ENCODE measurements around the gene PI4KA.

The PI4KA gene

GRCh38 chr22:20857838-20858614 is 585 bp downstream of the PI4KA start:
- H3K36me3 ChIP-seq (ENCODE audit: control insufficient read depth, insufficient read depth, low read length): no peaks in the 10 kb centered on the region
- H3K9me3 ChIP-seq (ENCODE audit: control insufficient read depth, insufficient read depth, low read length): no peaks in the 10 kb centered on the region
- H3K27me3 ChIP-seq (ENCODE audit: control insufficient read depth, insufficient read depth, low read length): no peaks in the 10 kb centered on the region
- peak overlapping the region; percentile 96 for H3K4me3 ChIP-seq (ENCODE audit: low read depth, low read length)
- peak overlapping the region; percentile 66 for H3K9ac ChIP-seq (ENCODE audit: low read depth, low read length)
- peaks cover 9% of the 10 kb centered on the region for H3K4me1 ChIP-seq (ENCODE audit: control insufficient read depth, insufficient read depth, low read length)

- Histone ChIP-seq H3K27me3 (ENCODE audit: control insufficient read depth, insufficient read depth, low read length) (no peaks in the 10 kb centered on the region), H3K4me1 (ENCODE audit: control insufficient read depth, insufficient read depth, low read length) (peaks cover 11% of the 10 kb centered on the region)
These were observed 1.4 kb downstream of the PI4KA start for GRCh38 chr22:20857247-20857643.

GRCh38 chr22:20853236-20853660 is 5.4 kb downstream of the PI4KA start:
- Histone ChIP-seq H3K9ac (ENCODE audit: low read depth, low read length) (no peak overlapping the region), H3K9me3 (ENCODE audit: control insufficient read depth, insufficient read depth, low read length) (no peaks in the 10 kb centered on the region), H3K4me1 (ENCODE audit: control insufficient read depth, insufficient read depth, low read length) (peaks cover 13% of the 10 kb centered on the region)

More at GRCh38 chr22:20857247-20857643, 1.4 kb downstream of the PI4KA start:
- Histone ChIP-seq H3K36me3 (ENCODE audit: control insufficient read depth, insufficient read depth, low read length) (no peaks in the 10 kb centered on the region), H3K9me3 (ENCODE audit: control insufficient read depth, insufficient read depth, low read length) (no peaks in the 10 kb centered on the region), H3K4me3 (ENCODE audit: low read depth, low read length) (peak overlapping the region; percentile 96), H3K9ac (ENCODE audit: low read depth, low read length) (no peak overlapping the region)

GRCh38 chr22:20852503-20852902 is 6.1 kb downstream of the PI4KA start:
- Histone ChIP-seq H3K9ac (ENCODE audit: low read depth, low read length) (no peak overlapping the region), H3K36me3 (ENCODE audit: control insufficient read depth, insufficient read depth, low read length) (no peaks in the 10 kb centered on the region)

More at GRCh38 chr22:20853236-20853660, 5.4 kb downstream of the PI4KA start:
- H3K27me3 ChIP-seq (ENCODE audit: control insufficient read depth, insufficient read depth, low read length): no peaks in the 10 kb centered on the region
- no peaks in the 10 kb centered on the region for H3K36me3 ChIP-seq (ENCODE audit: control insufficient read depth, insufficient read depth, low read length)
- no peak overlapping the region for H3K4me3 ChIP-seq (ENCODE audit: low read depth, low read length)

GRCh38 chr22:20852076-20852475 is 6.5 kb downstream of the PI4KA start:
- Histone ChIP-seq H3K36me3 (ENCODE audit: control insufficient read depth, insufficient read depth, low read length) (no peaks in the 10 kb centered on the region), H3K4me1 (ENCODE audit: control insufficient read depth, insufficient read depth, low read length) (peaks cover 7% of the 10 kb centered on the region), H3K27me3 (ENCODE audit: control insufficient read depth, insufficient read depth, low read length) (no peaks in the 10 kb centered on the region), H3K9me3 (ENCODE audit: control insufficient read depth, insufficient read depth, low read length) (no peaks in the 10 kb centered on the region), H3K4me3 (ENCODE audit: low read depth, low read length) (no peak overlapping the region), H3K9ac (ENCODE audit: low read depth, low read length) (no peak overlapping the region)

More at GRCh38 chr22:20852503-20852902, 6.1 kb downstream of the PI4KA start:
- H3K4me1 ChIP-seq (ENCODE audit: control insufficient read depth, insufficient read depth, low read length): peaks cover 10% of the 10 kb centered on the region
- no peaks in the 10 kb centered on the region for H3K27me3 ChIP-seq (ENCODE audit: control insufficient read depth, insufficient read depth, low read length)
- no peaks in the 10 kb centered on the region for H3K9me3 ChIP-seq (ENCODE audit: control insufficient read depth, insufficient read depth, low read length)
- H3K4me3 ChIP-seq (ENCODE audit: low read depth, low read length): no peak overlapping the region

GRCh38 chr22:20847318-20847822 is 11.2 kb downstream of the PI4KA start:
- H3K9ac ChIP-seq (ENCODE audit: low read depth, low read length): no peak overlapping the region
- no peaks in the 10 kb centered on the region for H3K9me3 ChIP-seq (ENCODE audit: control insufficient read depth, insufficient read depth, low read length)
- no peaks in the 10 kb centered on the region for H3K27me3 ChIP-seq (ENCODE audit: control insufficient read depth, insufficient read depth, low read length)
- H3K4me3 ChIP-seq (ENCODE audit: low read depth, low read length): no peak overlapping the region
- peaks cover 2% of the 10 kb centered on the region for H3K4me1 ChIP-seq (ENCODE audit: control insufficient read depth, insufficient read depth, low read length)
- no peaks in the 10 kb centered on the region for H3K36me3 ChIP-seq (ENCODE audit: control insufficient read depth, insufficient read depth, low read length)

- H3K27me3 ChIP-seq (ENCODE audit: control insufficient read depth, insufficient read depth, low read length): no peaks in the 10 kb centered on the region
These were observed 14.3 kb downstream of the PI4KA start for GRCh38 chr22:20844055-20845037.

GRCh38 chr22:20843501-20843900 is 15.1 kb downstream of the PI4KA start:
- Histone ChIP-seq H3K4me3 (ENCODE audit: low read depth, low read length) (no peak overlapping the region), H3K4me1 (ENCODE audit: control insufficient read depth, insufficient read depth, low read length) (peaks cover 2% of the 10 kb centered on the region), H3K9ac (ENCODE audit: low read depth, low read length) (no peak overlapping the region), H3K36me3 (ENCODE audit: control insufficient read depth, insufficient read depth, low read length) (no peaks in the 10 kb centered on the region), H3K27me3 (ENCODE audit: control insufficient read depth, insufficient read depth, low read length) (no peaks in the 10 kb centered on the region), H3K9me3 (ENCODE audit: control insufficient read depth, insufficient read depth, low read length) (no peaks in the 10 kb centered on the region)

More at GRCh38 chr22:20844055-20845037, 14.3 kb downstream of the PI4KA start:
- Histone ChIP-seq H3K9ac (ENCODE audit: low read depth, low read length) (no peak overlapping the region), H3K4me3 (ENCODE audit: low read depth, low read length) (no peak overlapping the region), H3K36me3 (ENCODE audit: control insufficient read depth, insufficient read depth, low read length) (no peaks in the 10 kb centered on the region), H3K4me1 (ENCODE audit: control insufficient read depth, insufficient read depth, low read length) (peaks cover 2% of the 10 kb centered on the region), H3K9me3 (ENCODE audit: control insufficient read depth, insufficient read depth, low read length) (no peaks in the 10 kb centered on the region)

- no peaks in the 10 kb centered on the region for H3K4me1 ChIP-seq (ENCODE audit: control insufficient read depth, insufficient read depth, low read length)
- H3K27me3 ChIP-seq (ENCODE audit: control insufficient read depth, insufficient read depth, low read length): no peaks in the 10 kb centered on the region
- H3K9me3 ChIP-seq (ENCODE audit: control insufficient read depth, insufficient read depth, low read length): no peaks in the 10 kb centered on the region
- H3K4me3 ChIP-seq (ENCODE audit: low read depth, low read length): no peak overlapping the region
- no peak overlapping the region for H3K9ac ChIP-seq (ENCODE audit: low read depth, low read length)
- H3K36me3 ChIP-seq (ENCODE audit: control insufficient read depth, insufficient read depth, low read length): no peaks in the 10 kb centered on the region
These were observed 17.8 kb downstream of the PI4KA start for GRCh38 chr22:20840646-20841371.

- no peaks in the 10 kb centered on the region for H3K4me1 ChIP-seq (ENCODE audit: control insufficient read depth, insufficient read depth, low read length)
- H3K4me3 ChIP-seq (ENCODE audit: low read depth, low read length): no peak overlapping the region
- H3K9me3 ChIP-seq (ENCODE audit: control insufficient read depth, insufficient read depth, low read length): no peaks in the 10 kb centered on the region
- no peaks in the 10 kb centered on the region for H3K27me3 ChIP-seq (ENCODE audit: control insufficient read depth, insufficient read depth, low read length)
- no peak overlapping the region for H3K9ac ChIP-seq (ENCODE audit: low read depth, low read length)
- H3K36me3 ChIP-seq (ENCODE audit: control insufficient read depth, insufficient read depth, low read length): no peaks in the 10 kb centered on the region
These were observed 18.6 kb downstream of the PI4KA start for GRCh38 chr22:20839837-20840645.

All from iPS-15b (cell line).